A549 treated with GW870086 at 1 μM for 4 hours (cell line): ENCODE data around the gene ZNF674. TPM values are rescaled to one million over a fixed set of nuclear protein-coding genes. Genes with fewer than 3 reads are reported as not detected.

ENCODE experiments used
- total RNA-seq: library from RNA; stranded (reverse); fragments of 200-300 nt; extraction: Qiagen RNA extraction; gene quantifications from 5 replicates; pipeline ENCODE4 v1.2.3, GENCODE V29; 2022; ENCODE audit warnings: low read depth

The ZNF674 gene
- 2.3 to 4.4 TPM (median 2.5 TPM) in 5 replicates for total RNA-seq

DNA sequence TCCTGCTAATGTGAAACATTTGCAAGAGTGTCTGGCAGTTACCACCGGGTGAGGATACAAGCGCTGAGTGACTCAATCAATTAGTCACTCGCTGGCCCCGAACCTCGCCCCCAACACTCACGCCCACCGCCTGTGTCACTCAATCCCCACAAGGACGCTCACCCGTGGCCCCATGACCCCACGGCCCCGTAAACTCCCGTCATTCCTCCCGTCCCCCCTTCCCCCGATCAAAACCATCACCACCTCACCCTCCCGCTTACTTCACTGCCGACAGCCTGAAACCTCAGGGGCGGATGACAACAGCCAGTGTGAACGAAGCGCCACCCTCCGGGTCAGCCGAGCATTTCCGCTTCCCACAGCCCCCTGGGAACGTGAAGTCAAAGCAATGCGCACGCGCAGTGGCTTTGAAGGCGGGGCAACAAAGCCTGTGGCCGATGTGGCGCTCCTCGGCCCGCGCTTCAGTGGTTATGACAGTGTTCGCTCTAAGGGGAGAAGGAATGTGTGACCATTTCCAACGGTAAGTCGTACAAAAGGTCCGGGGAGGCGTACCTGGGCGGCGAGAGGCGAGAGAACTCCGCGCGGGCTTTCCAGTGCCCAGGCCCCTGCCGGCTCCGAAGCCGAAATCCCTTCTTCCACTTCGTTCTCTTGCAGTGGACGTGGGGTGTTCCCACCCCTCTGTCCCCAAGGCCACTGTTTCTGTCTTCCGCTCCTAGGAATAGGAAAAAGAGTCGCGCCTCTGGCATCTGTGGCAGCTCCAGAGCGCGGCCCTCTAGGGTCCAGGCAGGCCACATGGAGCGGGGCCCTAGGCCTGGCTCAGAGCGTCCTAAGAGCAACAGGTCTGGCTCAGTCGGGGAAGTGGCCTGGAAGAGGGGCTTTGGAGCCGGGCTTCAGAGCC is at the start of gene ZNF674:
ZNF674 (minus strand) TSS at position 311 of the 895 bp plus-strand sequence. CDS start 3,334 bp downstream, outside the sequence.

DNA sequence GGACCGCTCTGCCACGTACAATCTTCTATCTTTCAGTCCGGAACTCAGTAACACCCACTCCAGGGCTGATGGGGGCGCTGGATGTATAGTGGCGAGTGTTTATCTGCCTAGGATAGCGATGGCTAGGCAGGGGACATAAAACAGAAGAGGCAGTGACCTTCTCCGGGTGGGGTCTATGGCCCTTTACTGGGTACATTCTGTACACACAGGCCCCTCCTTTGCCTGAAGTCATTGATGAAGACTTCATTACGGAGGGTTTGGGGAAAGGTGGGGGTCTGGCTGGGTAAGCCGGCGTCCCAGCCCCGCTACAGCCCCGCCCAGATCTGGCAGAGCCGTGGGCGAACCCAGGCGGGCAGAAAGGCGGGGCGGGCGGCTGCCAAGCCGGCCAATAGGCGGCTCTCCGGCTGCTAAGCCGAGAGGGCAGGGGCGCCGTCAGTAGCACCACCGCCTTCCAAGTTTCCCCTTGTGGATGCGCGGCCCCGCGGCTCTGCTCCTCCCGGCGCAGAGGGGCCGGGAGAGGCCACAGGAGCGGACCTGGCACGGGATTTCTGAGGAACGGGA is 28.2 kb upstream of the ZNF674 start, which contains the start of gene CHST7:
CHST7 (plus strand) TSS at position 435 of the 561 bp plus-strand sequence. CDS start 167 bp downstream, outside the sequence.

Other genes starting within 250 kb of the ZNF674 start
- gene CHST7, start 28.3 kb upstream of the ZNF674 start, total RNA-seq: 24.4 to 36.1 TPM (median 32.9 TPM) in 5 replicates
- gene SLC9A7, start 213.7 kb upstream of the ZNF674 start, total RNA-seq: 7.9 to 13.7 TPM (median 10.4 TPM) in 5 replicates